HG03378 (cell line): ENCODE results near the gene SHC1.

ENCODE experiments used
- ATAC-seq: cut with Tn5 transposase; IDR thresholded peaks from one replicate; pipeline ENCODE4 v1.9.1; 2021; ENCODE audit warnings: mild to moderate bottlenecking, moderate library complexity; ENCODE audit not compliant: unreplicated experiment

The SHC1 gene

GRCh38 chr1:154940651-154941194 is 29.8 kb downstream of the SHC1 start:
- no peak for ATAC-seq

- ATAC-seq = no peak
Measured at GRCh38 chr1:154940213-154940560, 30.4 kb downstream of the SHC1 start.

- ATAC-seq = no peak
Measured at GRCh38 chr1:154938604-154939399, 31.7 kb downstream of the SHC1 start.

- no peak for ATAC-seq
Measured at GRCh38 chr1:154937988-154938386, 32.6 kb downstream of the SHC1 start.

- ATAC-seq = peak; percentile 41
Measured at GRCh38 chr1:154937085-154937987, 33.2 kb downstream of the SHC1 start.

- ATAC-seq = peak; percentile 47
Measured at GRCh38 chr1:154936555-154937084, 33.9 kb downstream of the SHC1 start, which contains the start of gene PMVK. TSS of gene PMVK (minus strand) at chr1:154936719. CDS start at chr1:154936685, 34 bp downstream.

GRCh38 chr1:154935749-154936554 is 34.6 kb downstream of the SHC1 start:
- ATAC-seq = no peak

GRCh38 chr1:154934358-154934948 is 36.1 kb downstream of the SHC1 start:
- ATAC-seq = no peak

- no peak for ATAC-seq
Measured at GRCh38 chr1:154931940-154932487, 38.5 kb downstream of the SHC1 start.

GRCh38 chr1:154926201-154926600 is 44.3 kb downstream of the SHC1 start:
- ATAC-seq = no peak

- ATAC-seq = no peak
Measured at GRCh38 chr1:154925335-154926170, 45.0 kb downstream of the SHC1 start.

- ATAC-seq = no peak
Measured at GRCh38 chr1:154923695-154924094, 46.9 kb downstream of the SHC1 start.

- no peak for ATAC-seq
Measured at GRCh38 chr1:154913273-154913672, 57.3 kb downstream of the SHC1 start.

GRCh38 chr1:154912755-154913154 is 57.8 kb downstream of the SHC1 start:
- ATAC-seq = no peak
